ENCODE results near the gene PAEP. TPM values are rescaled to one million over a fixed set of nuclear protein-coding genes. Genes with fewer than 3 reads are reported as not detected.
"Not testable (repeated sequence)": the region's sequence is repeated elsewhere in the genome, so short reads cannot be mapped to it uniquely, and the experiment has no call there.

PAEP gene
- total RNA-seq, 1 donor from 2014 or later, result not detected

- intact Hi-C loops (cut with micrococcal nuclease), result not testable (repeated sequence)
Measured at GRCh38 chr9:135549478-135550343, 11.8 kb upstream of the PAEP start.

GRCh38 chr9:135550344-135550918 is 11.1 kb upstream of the PAEP start:
- intact Hi-C loops (cut with micrococcal nuclease), result no loop called here

GRCh38 chr9:135551031-135551430 is 10.5 kb upstream of the PAEP start:
- intact Hi-C loops (cut with micrococcal nuclease), result no loop called here

- intact Hi-C loops (cut with micrococcal nuclease), result no loop called here
Measured at GRCh38 chr9:135551456-135551855, 10.1 kb upstream of the PAEP start.

- intact Hi-C loops (cut with micrococcal nuclease), result no loop called here
Measured at GRCh38 chr9:135552021-135552697, 9.4 kb upstream of the PAEP start.

- intact Hi-C loops (cut with micrococcal nuclease), result no loop called here
Measured at GRCh38 chr9:135552698-135553171, 8.8 kb upstream of the PAEP start.

- intact Hi-C loops (cut with micrococcal nuclease), result no loop called here
Measured at GRCh38 chr9:135554718-135555117, 6.8 kb upstream of the PAEP start.

- intact Hi-C loops (cut with micrococcal nuclease), result no loop called here
Measured at GRCh38 chr9:135555203-135555602, 6.4 kb upstream of the PAEP start.

GRCh38 chr9:135555910-135556309 is 5.6 kb upstream of the PAEP start:
- intact Hi-C loops (cut with micrococcal nuclease), result no loop called here

GRCh38 chr9:135559606-135560005 is 1.9 kb upstream of the PAEP start:
- intact Hi-C loops (cut with micrococcal nuclease), result no loop called here

GRCh38 chr9:135562235-135562745 is 734 bp downstream of the PAEP start:
- intact Hi-C loops (cut with micrococcal nuclease), result no loop called here

- intact Hi-C loops (cut with micrococcal nuclease), result no loop called here
Measured at GRCh38 chr9:135563039-135563476, 1.5 kb downstream of the PAEP start.

GRCh38 chr9:135563858-135564257 is 2.3 kb downstream of the PAEP start:
- intact Hi-C loops (cut with micrococcal nuclease), result no loop called here

GRCh38 chr9:135565141-135565628 is 3.6 kb downstream of the PAEP start:
- intact Hi-C loops (cut with micrococcal nuclease), result no loop called here

- intact Hi-C loops (cut with micrococcal nuclease), result no loop called here
Measured at GRCh38 chr9:135565636-135566035, 4.1 kb downstream of the PAEP start.

- intact Hi-C loops (cut with micrococcal nuclease), result no loop called here
Measured at GRCh38 chr9:135566552-135566951, 5.0 kb downstream of the PAEP start.

- intact Hi-C loops (cut with micrococcal nuclease), result no loop called here
Measured at GRCh38 chr9:135567311-135567710, 5.8 kb downstream of the PAEP start.

GRCh38 chr9:135568026-135568425 is 6.5 kb downstream of the PAEP start:
- intact Hi-C loops (cut with micrococcal nuclease), result no loop called here

- intact Hi-C loops (cut with micrococcal nuclease), result no loop called here
Measured at GRCh38 chr9:135570456-135570855, 8.9 kb downstream of the PAEP start.

GRCh38 chr9:135572233-135572632 is 10.7 kb downstream of the PAEP start:
- intact Hi-C loops (cut with micrococcal nuclease), result no loop called here

GRCh38 chr9:135573124-135573523 is 11.6 kb downstream of the PAEP start:
- intact Hi-C loops (cut with micrococcal nuclease), result no loop called here

- intact Hi-C loops (cut with micrococcal nuclease), result no loop called here
Measured at GRCh38 chr9:135574331-135574730, 12.8 kb downstream of the PAEP start.
